Loucy (cell line): ENCODE measurements around the gene PARD3B.

Experiments used
- EZH2phosphoT487 ChIP-seq: fragments of 200-600 bp; IDR thresholded peaks from 2 replicates; pipeline ENCODE4 v1.6.1; 2018; ENCODE audit warnings: antibody characterized with exemption, mild to moderate bottlenecking, moderate library complexity, borderline replicate concordance
- TF ChIP-seq, protein P1 (sequence below): fragments of 200-600 bp; sonication (generic); conservative IDR thresholded peaks from 2 replicates; pipeline ENCODE4 v1.5.1; 2014; ENCODE audit warnings: mild to moderate bottlenecking, antibody characterized with exemption, low read length

DNA sequence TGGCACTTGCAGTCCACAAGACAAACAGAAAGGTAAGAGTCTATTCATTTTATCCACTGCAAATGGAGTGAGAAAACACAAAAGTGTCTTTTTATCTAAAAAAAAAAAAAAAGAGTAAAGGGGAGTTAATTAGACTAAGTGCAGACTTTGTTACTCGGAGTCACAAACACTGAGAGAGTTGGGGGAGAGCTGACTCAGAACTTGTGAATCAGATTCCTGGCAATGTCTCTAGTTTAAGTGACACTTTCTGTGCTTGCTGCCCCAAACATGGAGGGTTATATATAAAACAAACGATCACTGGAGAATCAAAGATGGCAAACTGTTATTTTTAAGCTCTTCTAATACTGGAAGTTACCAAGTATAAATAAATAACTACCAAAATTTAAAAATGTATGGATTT is 631.3 kb downstream of the PARD3B start:
- TF ChIP-seq, protein P1, sequence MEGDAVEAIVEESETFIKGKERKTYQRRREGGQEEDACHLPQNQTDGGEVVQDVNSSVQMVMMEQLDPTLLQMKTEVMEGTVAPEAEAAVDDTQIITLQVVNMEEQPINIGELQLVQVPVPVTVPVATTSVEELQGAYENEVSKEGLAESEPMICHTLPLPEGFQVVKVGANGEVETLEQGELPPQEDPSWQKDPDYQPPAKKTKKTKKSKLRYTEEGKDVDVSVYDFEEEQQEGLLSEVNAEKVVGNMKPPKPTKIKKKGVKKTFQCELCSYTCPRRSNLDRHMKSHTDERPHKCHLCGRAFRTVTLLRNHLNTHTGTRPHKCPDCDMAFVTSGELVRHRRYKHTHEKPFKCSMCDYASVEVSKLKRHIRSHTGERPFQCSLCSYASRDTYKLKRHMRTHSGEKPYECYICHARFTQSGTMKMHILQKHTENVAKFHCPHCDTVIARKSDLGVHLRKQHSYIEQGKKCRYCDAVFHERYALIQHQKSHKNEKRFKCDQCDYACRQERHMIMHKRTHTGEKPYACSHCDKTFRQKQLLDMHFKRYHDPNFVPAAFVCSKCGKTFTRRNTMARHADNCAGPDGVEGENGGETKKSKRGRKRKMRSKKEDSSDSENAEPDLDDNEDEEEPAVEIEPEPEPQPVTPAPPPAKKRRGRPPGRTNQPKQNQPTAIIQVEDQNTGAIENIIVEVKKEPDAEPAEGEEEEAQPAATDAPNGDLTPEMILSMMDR: no peak
- no peak for TF ChIP-seq EZH2phosphoT487
